Suppressor macrophage treated with lipopolysaccharide for 1 hour (primary cell): ENCODE results near the gene BCAT1.

Experiments
- DNase-seq, 3 donors: peaks; one replicate each; pipeline ENCODE4 v3.0.0-alpha.2; 2020 to 2022

Gene BCAT1, protein sequence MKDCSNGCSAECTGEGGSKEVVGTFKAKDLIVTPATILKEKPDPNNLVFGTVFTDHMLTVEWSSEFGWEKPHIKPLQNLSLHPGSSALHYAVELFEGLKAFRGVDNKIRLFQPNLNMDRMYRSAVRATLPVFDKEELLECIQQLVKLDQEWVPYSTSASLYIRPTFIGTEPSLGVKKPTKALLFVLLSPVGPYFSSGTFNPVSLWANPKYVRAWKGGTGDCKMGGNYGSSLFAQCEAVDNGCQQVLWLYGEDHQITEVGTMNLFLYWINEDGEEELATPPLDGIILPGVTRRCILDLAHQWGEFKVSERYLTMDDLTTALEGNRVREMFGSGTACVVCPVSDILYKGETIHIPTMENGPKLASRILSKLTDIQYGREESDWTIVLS

DNA sequence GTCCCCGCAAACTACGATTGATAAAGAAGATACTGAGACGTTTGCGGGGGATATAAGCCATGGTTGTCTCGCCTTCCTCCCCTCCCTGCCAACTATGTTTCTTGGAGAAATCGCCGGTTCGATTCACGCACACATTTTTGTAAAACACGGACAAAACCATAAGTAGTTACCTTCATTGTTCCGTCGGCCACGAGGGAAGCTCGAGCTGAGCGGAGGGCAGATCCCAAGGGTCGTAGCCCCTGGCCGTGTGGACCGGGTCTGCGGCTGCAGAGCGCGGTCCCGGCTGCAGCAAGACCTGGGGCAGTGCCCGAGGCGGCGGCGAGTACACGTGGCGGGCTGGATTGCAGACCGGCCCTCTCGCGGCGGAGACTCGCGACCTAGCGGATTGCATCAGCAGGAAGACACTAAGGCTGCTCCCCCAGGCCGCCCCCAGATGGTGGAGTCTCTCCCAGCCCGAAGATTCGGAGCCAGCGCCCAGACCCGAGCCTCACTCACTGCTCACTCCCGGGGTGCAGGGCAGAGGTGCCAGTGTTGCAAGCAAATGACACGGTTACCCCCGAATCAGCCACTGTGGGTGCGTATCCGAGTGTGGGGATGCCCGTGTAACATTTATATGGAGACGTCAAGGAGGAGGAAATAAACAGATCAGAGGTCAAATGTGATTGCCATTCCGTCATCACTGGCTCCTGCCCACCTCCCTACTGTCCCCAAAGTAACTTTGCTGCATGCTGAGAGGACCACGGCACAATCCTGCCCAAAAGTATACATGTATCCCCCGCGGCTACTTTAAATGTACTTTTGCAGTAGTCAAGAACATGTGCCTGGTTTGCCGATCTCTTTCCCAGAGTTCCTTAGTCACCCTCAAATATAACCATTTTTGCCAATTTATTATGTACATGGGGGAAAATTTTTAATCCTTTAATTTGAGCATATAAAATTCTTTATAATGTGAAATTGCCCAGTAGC, at the start of gene BCAT1:
TSS of gene BCAT1 (minus strand) at position 345 of the 966 bp plus-strand sequence. CDS start at position 176, 169 bp downstream.
- peak; percentile 76 to 90 (median 84) for DNase-seq

DNA sequence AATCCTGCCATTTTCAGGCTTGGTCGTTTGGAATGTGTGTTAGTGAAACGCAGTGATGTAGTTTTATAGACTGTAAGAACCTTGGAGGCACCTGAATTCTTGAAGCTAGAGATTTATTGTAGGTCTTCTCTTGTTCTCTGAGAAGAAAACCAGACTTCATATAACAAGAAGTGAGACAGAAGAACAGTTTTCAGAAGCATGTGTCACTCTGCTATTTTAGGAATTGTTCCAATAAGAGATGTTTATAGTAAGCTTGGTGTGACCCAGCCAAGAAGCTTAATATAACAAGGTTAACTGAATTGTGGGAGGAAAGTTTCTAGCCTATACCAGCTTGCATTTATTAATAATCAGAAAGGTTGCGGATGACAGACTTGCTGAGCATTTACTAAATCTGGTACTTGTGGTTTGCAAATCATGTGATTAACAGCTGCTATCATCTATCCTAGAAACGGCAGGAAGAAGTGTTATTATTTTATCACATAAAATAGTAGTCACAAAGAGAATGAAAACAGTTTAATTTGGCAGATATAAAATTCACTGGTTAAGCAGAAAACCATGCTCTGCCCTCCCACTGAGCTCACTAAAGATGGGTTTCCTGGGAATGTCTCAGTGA, 49.2 kb upstream of the BCAT1 start:
- peak; percentile 4 to 25 (median 22) for DNase-seq

DNA sequence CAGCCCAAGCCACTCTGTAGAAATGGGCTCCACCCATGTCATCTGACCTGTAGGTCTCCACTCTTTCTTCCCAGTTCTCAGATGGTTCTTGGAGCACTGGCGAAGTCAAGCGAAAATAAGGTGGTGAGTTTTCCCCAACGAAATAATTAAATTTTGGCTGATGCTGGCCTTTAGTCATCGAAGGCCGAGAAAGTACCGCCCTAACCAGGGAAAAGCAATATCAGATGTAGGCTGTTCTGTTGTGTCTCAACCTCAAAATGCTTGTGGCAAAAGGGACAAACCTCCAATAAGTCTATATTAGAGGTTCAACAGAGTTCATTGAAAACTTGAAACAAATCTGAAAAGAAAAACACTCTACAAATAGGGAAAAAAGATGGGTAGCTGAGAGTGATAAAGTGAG, 48.6 kb upstream of the BCAT1 start:
- DNase-seq = no peak

DNA sequence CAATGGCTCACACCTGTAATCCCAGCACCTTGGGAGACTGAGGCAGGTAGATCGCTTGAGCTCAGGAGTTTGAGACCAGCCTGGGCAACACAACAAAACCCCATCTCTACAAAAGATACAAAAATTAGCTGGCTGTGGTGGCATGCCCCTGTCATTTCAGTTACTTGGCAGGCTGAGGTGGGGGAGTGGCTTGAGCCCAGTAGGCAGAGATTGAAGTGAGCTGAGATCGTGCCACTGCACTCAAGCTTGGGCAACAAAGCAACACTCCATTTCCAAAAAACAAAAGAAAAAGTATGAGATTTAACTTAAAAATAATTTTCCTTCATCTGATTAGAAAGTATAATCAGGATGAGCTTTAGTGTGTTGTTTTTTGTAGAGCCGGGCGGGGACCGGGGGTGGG, 47.9 kb upstream of the BCAT1 start:
- no peak for DNase-seq

DNA sequence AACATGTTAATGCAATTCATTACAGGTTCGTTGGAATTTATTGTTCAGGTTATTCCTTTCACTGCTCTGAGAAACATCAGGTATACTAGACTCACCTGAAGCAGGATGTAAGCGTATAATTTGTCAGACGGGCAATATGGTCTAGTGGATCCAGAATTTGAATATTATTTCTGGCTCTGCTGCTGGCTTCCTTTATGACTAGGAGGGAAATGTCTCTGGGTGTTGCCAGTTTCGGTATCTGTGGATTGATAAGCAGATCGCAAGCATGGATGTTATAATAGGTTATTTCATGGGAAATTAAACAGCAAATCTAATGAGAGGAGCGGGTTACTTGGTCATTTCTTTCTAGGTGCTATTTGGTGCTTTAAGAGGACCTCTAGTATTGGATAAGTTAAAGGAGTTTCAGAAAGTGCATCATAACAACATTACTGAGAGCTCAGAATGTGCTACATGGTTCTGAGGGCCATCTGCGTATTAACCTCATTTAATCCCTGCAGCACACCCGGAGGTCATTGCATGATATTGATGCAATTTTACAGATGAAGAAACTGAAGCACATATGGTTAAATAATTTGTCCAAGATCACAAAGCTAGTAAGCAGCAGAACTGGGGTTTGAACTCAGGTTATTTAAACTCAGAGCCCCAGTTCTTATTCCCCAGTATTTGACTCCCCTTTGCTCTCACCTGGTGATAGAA, 47.3 kb upstream of the BCAT1 start:
- DNase-seq = no peak

DNA sequence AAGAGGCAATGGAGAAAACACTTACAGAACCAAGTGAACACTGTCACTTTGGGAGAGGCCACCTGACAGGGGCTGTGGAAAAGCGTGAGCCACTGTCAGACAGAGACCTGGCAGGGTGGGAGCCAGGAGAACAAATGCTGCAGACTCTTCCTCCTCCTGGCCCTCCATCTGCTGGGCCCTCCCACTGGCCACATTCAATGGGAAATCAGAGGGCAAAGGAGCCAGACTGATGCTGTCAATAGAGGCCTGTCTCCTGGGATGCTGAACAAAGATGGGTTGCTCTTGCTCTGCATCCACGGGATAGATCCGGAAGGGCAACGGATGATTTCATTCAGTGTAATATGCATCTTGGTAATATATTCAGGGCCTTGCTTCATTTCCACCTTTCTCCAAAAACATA, 44.9 kb upstream of the BCAT1 start:
- DNase-seq = no peak

DNA sequence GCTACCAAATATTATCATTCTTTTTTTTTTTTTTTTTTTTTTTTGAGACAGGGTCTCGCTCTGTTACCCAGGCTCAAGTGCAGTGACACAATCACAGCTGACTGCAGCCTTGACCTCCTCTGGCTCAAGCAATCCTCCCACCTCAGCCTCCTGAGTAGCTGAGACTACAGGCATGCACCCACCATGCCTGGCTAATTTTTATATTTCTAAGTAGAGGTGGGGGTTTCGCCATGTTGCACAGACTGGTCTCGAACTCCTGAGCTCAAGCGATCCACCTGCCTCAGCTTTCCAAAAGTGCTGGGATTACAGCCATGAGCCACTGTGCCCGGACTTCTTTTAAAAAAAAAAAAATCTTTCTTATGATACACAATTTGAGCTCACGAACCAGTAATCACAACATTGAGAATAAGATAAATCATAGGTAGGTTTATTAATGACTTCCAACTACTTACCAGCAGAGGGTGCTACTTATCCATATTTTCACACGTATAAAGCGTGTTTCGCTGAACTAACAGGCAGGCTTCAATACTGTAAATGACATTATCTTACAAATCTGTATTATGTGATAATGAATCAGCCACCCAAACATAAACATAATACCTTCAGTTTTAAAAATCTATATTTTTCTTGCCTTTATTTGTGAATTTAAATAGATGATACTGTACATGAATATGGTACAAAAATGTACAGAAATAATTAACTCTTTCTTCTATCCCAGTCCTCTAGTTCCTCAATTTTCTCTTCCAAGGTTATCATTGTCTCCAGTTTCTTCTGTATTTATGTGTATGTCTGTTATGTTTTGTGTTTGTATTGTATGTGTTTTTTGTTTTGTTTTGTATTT, 42.5 kb upstream of the BCAT1 start:
- DNase-seq = peak; percentile 72 to 92 (median 87)

DNA sequence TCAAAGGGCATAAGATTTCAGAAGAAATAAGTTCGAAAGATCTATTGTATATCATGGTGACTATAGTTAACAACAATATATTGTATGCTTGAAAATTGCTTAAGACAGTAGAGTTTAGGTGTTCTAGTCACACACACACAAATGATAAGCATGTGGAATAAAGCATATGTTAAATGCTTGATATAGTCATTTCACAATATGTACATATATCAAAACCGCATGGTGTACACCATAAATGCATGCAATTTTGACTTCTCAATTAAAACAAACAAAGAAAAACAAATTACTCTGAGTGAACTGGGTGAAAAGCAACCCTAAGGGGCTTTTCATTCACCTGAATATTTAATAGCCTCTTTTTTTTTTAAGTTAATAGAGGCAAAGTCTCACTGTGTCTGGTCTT, 40.3 kb upstream of the BCAT1 start:
- no peak for DNase-seq

DNA sequence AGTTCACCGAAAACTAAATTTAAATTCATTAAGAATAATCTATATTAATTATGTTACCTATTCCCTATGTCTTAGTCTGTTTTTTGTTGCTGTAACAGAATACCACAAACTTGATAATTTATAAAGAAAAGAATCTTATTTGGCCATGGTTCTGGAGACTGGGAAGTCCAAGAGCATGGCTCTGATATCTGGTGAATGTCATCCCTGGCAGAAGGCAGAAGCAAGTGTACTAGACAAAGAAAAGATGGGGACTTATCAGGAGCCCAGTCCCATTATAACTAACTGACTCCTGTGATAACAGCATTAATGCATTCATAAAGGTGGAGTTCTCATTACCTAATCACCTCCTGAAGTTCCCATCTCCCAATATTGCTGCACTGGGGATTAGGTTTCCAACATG, 33.3 kb upstream of the BCAT1 start:
- DNase-seq = no peak

DNA sequence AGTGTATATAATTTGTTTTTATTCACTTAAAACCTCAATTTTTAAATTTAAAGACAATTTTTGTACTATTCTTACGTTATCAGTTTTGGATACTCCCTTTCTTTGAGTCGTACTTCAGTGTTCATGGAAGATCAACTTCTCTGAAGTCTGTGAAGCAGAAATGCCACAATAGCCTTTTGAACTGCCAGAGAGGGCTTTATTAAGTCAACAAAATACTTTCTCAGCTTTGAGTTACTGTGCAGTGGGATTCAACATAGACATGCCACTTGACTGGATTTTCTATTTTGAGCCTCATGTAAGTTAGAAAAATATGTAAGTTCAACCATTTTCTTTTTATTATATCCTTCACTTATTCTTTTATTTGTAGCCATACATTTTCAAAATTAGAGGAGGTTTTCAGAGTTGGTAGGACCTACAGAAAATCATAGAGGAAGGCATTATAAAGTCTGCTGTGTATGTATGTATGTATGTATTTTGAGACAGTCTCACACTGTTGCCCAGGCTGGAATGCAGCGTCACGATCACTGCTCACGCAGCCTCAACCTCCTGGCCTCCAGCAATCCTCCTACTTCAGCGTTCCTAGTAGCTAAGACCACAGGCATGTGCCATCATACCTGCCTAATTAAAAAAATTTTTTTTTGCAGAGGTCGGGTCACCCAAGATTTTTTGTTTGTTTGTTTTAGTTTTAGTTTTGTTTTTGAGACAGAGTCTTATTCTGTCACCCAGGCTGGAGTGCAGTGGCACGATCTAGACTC, 31.3 kb upstream of the BCAT1 start:
- DNase-seq = no peak

DNA sequence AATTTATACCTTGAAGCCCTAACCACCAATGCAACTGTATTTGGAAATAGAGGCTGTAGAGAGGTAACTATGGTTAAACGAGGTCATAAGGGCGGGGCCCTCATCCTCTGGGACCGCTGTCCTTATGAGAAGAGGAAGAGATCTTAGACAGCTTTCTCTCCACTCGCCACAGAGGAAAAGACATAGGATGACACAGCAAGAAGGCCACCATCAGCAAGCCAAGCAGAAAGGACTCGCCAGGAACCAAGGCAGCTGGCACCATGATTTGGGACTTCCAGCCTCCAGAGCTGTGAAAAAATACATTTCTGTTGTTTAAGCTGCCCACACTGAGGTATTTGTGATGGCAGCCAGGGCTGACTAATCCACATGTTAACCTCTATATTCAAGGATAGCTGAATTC, 30.4 kb upstream of the BCAT1 start:
- DNase-seq = peak; percentile 65 to 68 (median 65)

DNA sequence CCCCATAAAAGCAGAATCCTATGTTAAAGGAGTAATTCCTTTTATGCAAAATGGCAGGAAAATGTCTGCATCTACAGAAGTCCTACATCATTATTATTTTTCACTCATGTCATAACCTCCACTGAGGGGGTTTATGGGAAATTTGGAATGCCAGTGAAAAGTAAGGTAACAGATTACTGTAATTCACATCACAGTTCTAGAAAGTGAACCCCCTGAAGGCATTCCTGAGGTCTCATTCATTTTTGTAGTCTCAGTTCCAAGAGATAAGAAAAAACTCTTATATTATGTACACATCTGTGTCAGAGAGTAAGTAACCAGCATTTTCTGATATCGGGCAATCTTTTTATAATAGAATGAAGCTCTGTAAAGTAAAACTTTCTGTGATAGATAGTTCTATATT, 28.8 kb upstream of the BCAT1 start:
- DNase-seq = no peak

DNA sequence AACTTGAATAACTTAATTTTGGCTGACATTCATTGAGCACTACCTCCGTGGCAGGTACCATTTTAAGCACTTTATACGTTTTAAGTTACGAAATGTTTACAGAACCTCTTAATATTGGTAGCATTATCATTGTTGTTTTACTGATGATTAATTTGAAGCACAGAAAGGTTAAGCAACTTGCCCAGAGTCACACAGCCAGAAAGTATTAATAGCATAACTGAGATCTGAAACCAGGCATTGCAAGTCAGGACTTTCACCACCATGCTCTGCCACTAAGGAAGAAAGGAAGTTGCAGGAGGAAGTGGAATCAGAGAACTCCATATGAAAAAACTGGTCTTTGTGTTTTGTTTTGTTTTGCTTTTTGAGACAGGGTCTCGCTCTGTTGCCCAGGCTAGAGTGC, 28.2 kb upstream of the BCAT1 start:
- peak; percentile 60 to 75 (median 74) for DNase-seq

DNA sequence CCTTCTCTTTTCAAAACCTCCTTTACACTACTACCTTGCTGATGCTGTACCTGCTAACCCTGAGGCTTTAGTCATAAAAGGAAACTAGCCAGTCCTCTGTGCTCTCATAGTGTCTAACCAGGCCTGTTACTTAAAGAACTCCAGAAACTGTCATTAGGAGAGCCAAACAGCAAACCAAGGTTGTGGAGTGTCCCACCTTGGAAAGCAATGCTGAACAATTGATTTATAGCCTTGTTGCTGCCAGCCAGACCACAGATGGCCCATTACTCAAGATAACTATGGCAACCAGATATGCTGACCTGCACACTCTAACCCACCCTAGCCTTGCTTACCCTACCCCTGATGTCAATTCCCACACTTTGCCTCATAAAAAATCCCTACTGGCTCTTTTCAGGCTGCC, 26.5 kb upstream of the BCAT1 start:
- no peak for DNase-seq

DNA sequence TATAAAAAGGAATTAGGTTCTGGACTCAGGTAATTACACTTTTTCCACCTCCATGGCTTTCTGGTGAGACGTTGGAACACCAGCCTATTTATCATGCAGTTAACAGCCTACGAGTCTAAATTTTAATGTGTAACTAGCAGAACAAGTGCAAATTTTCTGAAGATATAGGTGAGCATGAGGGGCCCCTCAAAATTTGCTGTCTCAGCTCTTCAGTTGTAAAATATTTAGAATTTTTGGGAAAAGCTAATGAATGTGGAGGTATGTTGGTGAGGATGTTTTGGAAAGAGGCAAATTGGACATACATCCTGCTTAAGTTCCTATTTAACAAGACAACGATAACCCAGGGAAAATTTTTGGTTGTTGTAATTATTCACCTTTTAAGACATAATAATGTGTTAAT, 25.3 kb upstream of the BCAT1 start:
- no peak for DNase-seq

DNA sequence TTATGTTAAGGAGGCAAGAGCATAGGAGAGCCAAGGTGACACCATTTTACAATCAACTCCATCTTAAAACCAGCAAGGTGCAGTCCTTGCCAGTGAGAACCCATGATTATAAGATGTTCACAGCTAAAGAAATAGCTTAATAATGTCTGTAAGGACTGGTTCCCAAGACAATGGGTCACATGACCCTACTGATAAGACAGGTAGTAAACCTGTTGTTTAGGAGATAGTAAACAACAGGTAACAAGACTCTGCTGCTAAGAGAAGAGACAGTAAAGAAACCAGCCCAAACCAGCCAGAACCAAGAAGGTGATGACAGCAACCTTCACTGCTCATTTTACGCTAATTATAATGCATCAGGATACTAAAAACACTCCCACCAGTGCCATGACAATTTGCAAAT, 23.2 kb upstream of the BCAT1 start:
- no peak for DNase-seq

DNA sequence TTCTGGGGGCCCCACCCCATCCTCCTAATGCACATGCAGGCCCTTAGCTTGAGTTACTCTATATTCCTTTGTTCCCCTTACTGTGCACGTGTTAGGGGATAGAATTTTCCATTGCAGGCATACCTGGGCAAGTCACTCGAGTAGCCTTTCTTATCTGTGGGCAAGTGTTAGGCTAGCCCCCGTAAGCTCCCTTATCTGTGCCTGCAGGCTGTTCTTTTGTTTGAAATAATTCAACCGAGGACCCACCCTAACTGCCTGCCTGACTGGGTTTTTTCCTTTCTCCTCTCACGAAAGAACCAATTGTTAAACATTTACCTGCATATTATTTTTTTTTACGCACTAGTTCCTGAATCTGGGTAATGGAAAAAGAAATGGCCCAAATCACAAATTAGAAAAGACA, 21.3 kb upstream of the BCAT1 start:
- no peak for DNase-seq

DNA sequence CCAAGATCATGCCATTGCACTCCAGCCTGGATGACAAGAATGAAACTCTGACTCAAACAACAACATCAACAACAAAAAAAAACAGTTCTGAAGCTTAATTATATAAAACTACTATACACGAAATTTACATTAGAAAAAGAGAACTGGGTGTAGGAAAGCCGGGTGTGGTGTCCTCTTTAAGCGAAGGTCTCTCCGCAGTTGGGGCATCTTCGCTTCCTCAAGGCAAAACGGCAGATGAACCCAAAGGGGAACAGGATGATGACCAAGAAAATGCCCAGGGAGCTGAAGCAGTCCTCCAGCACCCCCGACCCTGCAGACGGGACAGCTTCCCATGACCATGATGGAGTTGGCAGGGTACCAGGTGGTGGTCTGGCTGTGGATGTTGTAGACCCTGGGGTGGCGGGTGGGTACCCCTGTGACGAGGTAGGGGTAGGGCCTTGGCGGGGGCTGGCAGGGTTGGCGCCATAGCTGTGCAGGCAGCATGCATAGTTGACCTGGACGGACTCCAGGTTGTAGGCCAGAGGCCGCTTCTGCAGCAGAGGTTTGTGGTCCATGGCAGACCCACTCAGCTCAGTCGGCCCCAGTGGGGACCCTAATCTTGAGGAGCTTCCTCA, 18.2 kb upstream of the BCAT1 start:
- peak in 2 of 3 donors; percentile 52 to 59 for DNase-seq

DNA sequence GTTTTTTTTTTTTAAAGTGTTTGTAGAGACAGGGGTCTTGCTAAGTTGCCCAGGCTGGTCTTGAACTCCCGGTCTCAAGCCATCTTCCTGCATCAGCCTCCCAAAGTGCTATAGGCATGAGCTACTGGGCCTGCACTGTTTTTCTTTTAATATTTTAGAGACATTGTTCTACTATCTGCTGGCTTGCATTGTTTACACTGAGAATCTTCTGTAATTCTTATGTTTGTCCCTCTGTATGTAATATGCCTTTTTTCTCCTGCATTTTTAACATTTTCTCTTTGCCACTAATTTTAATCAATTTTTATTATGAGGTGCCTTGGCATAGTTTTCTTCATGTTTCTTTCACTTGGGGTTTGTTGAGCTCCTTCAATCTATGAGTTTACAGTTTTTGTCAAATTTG, 15.4 kb upstream of the BCAT1 start:
- no peak for DNase-seq

DNA sequence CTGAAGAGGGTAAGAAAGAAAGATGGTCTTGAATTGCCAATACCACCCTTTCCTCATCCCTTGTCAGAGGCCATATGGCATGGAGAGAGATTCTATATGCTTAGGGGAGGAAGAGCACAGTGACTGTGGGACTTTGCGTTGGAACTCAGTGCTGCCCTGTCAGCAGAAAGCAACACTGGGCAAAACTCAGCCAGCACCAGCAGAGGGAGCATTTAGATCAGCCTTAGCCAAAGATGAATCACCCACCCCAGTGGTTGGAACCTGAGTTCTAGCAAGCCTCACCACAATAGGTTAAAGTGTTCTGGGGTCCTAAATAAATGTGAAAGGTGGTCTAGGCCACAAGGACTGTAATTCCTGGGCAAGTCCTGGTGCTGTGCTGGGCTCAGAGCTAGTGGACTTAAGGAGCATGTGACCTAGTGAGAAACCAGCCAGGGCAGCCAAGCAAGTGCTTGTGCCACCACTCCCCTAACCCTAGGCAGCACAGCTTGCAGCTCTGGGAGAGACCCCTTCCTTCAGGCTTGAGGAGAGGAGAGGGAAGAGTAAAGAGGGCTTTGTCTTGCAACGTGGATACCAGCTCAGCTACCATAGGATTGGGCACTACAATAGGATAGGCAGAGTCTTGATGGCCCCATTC, 11.4 kb upstream of the BCAT1 start:
- peak; percentile 76 to 84 (median 83) for DNase-seq
